CD4-positive, alpha-beta T cell treated with Interleukin-12 subunit alpha and Interleukin-12 subunit beta, for 1 hour (primary cell): ENCODE results near the gene PPP1R9B.

Experiments used
- DNase-seq: peaks from one replicate; pipeline ENCODE4 v3.0.0-alpha.2; 2020

Gene PPP1R9B

DNA sequence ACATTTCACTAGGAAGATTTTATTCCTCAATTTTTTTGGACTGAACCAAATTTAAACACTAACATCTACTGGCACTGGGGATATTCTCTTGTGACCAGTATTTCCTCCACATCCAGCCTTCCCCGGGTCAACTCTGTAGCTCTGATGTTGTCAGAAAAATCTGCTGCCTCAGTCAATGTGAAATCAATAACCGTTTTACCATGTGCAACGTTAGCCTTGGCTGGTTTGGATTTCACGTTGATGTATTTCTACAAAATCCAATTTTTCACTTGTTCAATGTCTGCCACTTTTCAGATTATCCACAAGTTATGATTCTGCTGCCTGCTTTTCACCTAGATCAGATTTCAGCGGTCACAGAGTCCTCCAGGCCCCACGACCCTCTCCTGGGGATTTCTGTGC is 22.5 kb upstream of the PPP1R9B start:
- DNase-seq: no peak

DNA sequence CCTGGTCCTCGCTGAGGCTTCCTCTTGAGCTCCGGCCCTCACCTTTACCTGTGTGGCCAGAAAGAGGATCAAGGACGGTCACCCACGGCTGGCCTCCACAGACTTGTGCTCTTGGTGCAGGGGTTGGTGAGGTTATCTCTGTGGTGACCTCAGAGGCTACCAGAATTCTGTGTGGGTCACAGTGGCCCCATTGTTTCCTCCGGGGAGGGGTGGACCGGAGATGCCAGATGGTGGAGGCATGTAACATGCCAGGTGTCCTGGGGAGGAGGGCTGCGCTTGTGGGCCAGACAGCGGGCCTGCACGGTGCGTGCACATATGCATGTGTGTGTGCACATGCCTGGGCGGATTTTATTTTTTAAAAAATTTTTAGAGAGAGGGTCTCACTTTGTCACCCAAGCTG is 21.7 kb upstream of the PPP1R9B start:
- no peak for DNase-seq

DNA sequence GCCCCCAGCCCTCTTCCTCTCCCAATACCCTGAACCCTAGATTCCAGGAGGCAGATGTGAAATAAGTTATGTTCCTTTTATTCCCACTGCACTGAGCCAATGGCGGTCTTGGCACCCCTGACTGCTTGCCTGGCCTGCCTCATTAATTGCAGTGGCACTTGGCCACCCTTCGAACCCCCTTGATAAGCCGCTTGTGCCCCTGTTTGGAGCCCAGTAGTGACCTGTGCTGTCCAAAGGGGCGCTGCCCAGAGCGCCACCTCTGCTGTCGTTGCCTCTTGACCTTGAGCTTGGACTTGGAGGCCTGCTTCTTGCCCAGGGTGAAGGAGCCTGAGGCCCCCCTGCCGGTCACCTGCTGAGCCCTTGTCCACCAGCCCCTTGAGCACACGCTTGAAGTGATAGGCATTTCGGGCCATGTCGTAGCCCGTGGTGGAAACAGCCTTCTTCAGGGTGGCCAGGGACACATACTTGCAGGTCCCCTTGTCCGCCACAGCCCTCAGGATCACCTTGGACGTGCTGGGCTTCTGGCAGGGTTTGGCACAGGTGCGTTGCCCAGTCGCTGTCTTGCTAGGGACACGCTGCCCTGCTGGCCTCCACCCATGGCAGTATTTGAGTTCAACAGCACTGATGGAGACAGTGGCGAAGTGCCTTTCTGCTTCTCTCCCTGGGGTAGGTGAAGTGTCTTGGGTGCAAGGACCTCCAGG is 21.0 kb upstream of the PPP1R9B start:
- no peak for DNase-seq

DNA sequence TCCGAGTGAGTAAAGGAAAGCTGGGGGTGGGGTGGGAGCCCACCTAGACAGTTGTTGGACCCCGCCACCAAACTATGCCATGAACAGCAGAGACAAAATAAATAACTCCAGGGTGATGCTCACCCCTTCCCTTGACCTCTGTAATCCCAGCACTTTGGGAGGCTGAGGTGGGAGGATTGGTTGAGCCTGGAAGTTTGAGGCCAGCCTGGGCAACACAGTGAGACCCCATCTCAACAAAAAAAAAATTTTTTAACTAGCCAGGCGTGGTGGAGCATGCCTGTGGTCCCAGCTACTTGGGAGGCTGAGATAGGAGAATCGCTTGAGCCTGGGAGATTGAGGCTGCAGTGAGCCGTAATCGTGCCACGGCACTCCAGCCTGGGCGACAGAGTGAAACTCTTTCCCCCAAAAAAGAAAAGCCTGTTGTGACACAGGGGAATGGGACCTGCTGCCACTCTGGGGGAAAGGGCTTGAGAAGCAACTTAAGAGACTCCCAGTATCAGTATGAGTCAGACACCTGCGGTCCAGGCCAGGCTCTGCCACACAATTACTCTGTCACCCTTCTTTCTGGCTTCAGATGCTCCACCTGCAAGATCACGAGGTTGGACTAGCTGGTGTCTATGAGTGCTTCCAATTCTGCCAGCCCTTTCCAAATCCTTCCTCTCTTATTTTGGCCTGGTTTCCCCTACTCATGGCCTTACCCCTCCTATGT is 20.3 kb upstream of the PPP1R9B start:
- DNase-seq: no peak

DNA sequence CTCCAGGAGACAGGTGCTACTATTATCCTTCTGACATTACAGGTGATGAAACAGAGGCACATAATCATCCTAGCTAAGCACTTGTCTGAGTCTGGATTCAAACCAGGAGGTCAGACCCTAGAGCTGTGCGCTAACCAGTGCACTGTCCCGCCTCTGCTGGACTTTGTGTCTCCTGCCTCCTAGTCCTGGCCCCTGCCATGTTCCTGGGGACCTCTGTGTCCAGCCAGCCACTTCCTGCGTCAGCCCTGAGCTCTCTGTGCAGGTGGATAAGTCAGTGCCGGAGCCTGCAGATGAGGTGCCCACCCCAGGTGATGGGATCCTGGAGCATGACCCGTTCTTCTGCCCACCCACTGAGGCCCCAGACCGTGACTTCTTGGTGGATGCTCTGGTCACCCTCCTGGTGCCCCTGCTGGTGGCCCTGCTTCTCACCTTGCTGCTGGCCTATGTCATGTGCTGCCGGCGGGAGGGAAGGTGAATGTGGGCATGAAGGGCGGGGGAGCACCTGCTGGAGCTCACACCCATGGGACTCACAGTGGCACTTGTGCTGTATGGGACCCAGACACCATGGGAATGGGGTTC is 19.5 kb upstream of the PPP1R9B start:
- DNase-seq: no peak

DNA sequence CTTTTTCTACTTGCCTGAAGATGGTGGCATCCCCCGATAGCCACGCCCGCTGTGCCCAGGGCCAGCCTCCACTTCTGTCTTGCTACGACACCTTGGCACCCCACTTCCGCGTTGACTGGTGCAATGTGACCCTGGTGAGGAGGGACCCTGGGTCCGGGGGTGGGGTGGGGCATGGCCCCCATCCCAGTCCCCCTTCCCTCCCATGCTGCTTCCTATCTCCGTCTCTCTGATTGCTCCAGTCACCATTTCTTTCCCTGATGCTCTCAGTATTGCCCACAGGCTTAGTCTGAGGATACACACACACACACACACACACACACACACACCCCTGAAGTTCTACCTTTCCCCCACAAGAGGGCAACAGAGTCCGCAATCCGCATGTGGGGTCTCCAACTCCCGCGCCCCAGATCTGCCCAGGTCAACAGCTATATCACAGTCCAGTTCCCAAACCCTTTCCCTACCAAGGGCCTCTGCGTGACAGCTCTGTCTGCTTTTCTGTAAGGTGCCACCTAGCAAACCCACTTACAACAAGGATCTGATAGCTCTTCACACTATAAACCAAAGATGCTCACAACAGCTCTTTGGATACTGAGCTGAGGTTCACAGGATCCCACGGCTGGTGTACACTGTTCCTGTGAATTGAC is 18.8 kb upstream of the PPP1R9B start:
- peak; percentile 79 for DNase-seq

DNA sequence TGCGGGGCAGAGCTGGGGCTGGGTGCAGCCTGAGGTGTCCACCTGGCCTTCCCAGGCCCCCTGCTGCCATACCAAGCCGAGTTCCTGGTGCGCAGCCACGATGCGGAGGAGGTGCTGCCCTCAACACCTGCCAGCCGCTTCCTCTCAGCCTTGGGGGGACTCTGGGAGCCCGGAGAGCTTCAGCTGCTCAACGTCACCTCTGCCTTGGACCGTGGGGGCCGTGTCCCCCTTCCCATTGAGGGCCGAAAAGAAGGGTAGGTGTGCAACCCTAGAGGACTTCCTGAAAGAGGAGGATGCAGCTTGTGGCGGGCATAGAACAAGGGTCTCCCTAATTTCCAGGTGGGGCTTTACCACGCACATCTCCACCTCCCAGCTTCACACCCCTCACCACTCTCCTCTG is 17.8 kb upstream of the PPP1R9B start:
- DNase-seq: no peak

DNA sequence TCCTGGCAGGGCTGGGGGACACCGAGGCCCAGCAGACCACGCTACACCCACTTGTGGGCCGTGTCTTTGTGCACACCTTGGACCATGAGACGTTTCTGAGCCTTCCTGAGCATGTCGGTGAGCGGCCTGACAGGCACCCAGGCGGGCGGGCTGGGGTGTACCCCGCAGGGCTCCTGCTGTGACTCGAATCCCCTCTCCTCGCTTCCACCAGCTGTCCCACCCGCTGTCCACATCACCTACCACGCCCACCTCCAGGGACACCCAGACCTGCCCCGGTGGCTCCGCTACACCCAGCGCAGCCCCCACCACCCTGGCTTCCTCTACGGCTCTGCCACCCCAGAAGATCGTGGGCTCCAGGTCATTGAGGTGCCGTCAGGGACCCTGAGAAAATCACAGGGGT is 16.9 kb upstream of the PPP1R9B start:
- no peak for DNase-seq

DNA sequence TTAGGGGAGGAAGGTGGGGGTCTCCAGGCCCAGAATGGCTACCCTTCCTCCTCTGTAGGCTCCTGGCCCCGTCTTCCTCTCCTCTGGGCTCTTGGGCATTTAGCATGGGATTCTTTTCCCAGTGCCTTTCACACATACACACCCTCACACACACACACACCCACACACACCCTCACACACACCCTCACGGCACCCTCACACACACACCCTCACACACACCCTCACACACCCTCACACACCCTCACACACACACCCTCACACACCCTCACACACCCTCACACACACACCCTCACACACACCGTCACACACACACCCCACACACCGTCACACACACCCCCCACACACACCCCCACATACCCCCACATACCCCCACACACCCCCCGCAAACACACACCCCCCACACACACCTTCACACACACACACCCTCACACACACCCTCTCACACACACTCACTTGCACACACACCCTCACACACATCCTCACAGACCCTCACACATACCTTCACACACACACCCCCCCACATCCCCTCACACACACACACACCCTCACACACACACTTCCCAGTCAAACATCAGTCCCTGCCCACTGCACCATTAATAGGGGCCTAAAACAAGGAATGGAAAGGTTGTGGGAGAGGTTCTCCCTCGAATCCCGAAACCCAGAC is 16.2 kb upstream of the PPP1R9B start:
- DNase-seq: no peak

DNA sequence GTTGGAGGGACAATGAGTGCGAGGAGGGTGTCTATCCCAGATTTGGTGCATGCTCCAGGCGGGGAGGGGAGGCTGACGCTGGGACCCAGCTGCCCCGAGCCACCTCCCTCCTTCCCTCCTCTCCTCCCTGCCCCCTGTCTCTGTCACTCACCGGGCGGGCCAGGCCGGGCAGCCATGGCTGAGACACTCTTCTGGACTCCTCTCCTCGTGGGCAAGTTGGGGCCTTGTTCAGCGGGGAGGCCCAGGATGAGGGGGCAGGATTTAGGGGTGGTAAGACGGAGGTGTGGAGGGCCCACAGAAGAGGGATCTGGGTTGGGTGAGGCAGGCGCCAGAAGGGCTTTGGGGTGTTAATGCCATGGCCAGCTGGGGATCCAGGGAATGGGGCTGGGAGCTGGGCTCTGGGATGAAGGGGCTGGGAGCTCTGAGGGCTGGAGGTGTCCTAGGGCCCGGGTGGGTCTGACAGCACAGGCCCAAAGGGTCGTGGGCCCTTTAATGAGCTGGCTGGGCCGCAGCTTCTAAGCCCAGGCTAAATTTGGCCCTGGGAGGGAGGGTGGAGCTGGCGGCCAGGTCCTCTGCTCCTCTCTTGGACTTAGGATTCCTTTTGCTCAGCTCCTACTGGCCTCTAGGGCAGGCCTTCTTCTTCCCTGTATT is 15.5 kb upstream of the PPP1R9B start, which contains the start of gene SGCA:
Gene SGCA (plus strand): TSS at position 139 of the 651 bp plus-strand sequence. CDS start 36 bp downstream, at position 175.
- DNase-seq: no peak

DNA sequence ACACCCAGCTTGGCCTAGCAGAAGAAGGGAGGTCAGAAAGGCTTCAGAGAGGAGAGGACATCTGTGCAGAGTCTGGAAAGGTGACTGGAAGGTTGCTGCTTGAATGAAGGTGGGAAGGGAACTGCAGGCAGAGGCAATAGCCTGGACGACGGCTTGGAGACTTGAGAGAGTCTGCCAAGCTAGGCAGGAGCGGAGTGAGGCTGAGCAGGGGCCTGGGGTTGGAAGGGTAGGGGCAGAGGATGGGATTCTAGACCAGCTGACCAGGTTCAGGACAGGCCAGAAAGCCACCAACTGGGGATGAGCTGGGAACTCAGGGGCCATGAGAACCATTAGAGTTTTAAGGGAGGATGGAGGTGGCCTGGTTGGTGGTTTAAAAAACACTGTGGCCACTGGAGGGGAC is 15.0 kb upstream of the PPP1R9B start:
- DNase-seq: no peak

DNA sequence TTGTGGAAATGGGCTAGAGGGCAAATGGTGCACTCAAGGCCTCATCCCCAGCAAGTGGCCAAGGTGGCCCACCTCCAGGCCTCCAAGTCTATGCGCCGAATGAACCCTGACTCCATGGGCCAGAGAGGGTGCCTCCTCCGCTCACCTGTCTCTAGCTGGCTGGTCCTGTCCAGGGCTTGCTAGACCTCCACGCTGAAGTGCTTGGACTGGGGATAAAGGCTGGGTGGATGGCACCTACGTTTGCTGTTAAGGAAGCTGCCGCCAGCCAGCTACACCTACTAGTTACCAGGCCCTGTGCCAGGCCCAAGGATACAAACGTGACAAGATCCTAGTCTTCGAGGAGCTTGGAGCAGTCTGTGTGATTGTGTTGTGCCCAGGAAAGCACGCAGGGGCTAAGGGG is 14.6 kb upstream of the PPP1R9B start:
- no peak for DNase-seq

DNA sequence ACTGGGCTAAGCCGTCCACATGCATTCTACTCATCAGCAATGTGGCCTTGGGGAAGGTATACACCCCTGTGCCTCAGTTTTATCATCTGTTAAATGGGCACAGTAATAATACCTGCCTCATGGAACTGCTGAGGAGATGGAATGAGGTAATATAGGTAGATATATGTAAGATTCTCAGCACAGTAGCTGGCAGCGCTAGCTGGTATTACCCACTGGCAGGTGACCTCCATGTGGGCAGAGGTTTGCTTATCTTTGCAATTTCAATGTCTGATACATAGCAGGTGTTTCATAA is 14.2 kb upstream of the PPP1R9B start:
- no peak for DNase-seq

DNA sequence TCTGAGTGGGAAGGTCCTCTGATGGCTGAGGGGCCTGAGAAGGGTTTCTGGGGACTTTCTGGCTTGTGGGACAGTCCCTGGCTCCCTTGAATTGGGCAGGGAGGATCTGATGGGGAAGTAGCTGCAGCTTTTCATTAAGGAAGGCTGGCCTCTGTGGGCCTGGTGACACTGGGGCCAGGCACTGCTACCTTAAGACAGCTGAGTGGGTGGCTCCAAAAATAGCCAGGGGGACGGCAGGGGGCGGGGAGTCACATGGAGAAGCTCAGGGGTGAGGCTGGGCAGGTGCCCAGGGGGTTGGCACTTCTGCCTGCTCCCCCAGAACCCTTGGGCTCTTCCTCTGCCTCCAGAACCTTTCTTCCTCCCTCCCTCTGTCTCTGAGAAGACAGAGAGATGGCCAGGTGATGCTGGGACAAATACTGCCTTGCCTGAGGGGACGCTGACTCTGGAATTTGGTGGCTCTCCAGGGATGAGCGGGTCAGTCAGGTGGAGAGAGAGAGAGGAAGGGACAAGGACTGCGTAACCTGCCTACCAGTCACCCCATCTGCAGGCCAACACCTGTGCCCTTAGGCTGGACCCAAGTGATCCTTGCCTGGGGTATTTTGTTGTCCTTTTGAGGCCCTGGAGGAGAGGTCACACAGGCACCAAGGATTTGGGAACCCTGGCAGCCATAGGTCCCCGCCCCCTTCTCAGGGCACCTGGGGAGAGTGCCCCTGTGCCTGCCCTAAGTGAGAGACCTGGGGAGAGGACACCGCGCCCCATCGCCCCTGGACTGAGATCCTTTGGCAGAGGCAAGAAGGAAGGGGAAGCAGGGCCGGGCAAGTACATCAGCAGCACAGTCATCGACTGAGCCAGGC is 13.6 kb upstream of the PPP1R9B start:
- DNase-seq: no peak

DNA sequence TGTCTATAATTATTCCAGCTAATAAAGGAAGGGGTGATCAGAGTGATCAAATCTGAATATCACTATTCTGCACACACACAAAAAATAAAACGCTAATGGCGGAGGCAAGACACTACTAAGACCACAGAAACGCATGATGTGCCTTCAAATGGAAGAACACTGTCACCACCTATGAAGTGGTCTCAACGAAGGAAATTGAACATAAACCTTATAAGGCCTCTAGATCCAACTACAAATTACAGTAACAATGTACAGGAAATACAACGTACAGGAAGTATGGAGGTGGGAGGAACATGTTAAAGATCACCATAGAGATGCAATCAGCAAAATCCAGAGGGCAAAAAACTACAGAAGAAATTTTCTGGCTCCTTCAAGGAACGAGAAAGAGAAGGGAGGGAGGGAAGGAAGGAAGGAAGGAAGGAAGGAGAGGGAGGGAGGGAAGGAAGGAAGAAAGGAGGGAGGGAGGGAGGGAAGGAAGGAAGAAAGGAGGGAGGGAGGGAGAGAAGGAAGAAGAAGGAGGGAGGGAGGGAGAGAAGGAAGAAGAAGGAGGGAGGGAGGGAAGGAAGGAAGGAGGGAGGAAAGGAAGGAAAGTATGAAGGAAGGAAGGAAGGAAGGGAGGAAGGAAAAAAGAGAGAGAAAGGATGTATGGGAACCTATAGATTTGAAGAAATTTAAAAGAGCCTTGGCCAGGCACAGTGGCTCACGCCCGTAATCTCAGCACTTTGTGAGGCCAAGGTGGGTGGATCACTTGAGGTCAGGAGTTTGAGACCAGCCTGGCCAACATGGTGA is 12.2 kb upstream of the PPP1R9B start:
- no peak for DNase-seq

DNA sequence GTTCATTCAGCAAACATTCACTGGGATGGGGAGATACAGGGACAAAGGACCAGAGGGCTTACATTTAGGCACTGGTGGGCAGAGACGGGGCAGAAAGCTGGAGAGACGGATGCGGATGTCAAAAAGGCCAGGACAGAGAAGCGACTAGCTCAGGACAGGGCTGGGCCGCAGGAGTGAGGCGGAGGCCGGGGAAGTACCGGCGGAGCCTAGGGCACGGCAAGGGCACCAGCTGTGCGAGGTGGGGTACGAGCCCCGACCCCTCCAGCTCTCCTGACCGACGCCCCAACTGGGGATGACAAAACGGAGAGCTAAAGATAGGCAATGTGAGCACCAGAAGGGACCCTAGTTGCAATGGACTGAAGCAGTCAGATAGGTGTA is 11.4 kb upstream of the PPP1R9B start:
- DNase-seq: no peak

DNA sequence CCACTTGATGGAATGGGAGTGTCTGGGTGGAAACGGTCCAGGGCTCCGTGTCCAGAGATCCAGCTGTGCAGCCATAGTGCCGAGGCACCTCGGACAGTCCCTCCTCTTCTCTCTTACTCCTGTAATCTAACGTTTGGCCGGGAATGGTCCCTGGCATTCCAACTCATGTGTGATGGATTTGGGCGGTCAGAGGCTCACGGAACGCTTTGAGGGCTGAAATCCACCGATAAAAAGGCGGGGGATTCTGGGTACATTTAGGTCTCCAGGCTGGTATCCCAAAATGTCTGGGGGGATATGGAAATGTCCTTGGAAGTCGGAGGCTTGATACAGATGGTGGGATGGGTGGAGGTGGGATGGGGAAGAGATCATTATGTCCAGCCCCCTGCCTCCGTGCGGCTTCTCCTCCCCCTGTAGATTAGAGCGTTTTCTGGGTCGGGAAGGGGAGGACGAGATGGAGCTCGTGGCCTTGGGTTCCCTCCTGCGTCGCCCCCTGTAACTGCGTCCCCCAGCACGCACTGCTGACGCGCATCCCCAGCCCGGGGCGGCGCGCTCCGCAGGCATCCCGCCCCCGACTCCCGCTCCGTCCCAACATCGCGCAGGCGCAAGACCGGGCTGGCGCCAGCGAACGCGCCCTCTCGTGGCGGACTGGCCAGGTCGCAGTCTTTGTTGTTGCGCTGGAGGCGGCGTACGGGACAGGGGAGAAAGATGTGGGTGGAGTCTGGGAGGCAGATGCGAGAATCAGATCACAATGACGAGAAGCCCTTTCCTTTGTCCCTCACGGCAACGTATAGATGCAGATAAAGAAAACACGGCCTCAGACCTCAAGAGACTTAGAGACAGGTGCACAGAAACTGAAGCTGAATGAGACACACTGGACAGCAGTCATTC is 10.8 kb upstream of the PPP1R9B start:
- DNase-seq: peak; percentile 95

DNA sequence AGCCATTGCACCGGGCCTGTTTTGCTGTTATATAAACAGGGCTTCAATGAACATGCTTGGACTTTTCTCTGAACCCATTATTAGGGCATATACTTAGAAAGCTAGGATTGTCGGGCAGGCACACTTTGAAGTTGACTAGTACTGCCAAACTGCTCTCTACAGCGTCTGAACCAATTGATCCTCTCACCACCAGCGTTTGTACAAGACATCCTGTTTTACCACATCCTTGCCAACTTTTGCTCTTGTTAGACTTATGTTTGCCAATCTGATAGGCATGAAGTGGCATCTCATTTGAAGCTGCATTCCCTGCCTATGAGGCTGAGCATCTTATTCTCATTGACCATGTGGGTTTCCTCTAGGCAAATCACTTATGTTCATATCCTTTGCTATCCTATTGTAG is 7.4 kb upstream of the PPP1R9B start:
- no peak for DNase-seq

DNA sequence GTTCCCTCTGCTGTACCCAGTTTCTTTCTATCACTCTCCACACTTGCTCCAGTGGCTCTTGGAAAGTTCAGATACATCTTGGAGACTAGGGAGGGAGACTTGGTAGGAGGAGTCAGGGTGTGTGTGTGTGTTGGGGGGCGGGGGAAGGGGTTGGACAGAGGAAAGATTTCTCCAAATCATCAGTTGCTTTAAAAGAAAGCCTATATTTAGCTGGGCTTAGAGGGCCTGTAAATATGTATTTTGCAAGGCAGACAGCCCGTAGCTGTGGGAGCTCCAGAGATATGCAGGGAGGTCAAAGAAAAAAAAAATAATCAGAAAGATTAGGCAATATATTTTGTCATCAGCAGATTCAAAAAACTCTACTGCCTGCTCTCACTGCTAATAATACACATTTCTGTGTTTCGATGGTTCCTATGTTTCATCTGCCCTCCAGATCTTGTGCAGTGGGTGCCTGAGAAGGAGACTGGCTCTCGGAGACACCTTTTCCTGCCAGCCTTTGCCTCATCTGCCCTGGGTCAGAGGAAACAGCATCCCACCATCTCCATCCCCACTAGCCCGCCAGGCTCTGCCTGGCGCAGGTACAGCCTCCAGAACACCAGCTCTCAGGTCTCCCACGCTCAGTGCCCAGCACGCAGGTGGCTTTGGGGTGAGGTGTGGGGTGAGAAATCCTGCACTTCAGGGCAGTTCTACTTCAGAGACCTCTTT is 4.8 kb upstream of the PPP1R9B start:
- no peak for DNase-seq
